ENCODE results near the gene ZNF76. TPM values are rescaled to one million over a fixed set of nuclear protein-coding genes. Genes with fewer than 3 reads are reported as not detected.

The ZNF76 gene
- total and polyA plus RNA-seq, 10 of the 15 experiments (the other 5 are each of a cell fraction or from before 2014, with no cell fraction given), result 2.8 to 41.0 (median 24.8) TPM

GRCh38 chr6:35260591-35261570 is 1.3 kb downstream of the ZNF76 start:
- Histone ChIP-seq H3K4me1 (ENCODE audit: control insufficient read depth, insufficient read depth, low read length) (peaks cover 6% of the 10 kb centered on the region), H3K9ac (ENCODE audit: control insufficient read depth, insufficient read depth, low read length) (peak overlapping the region; percentile 84), H4K20me1 (ENCODE audit: control insufficient read depth, insufficient read depth) (no peaks in the 10 kb centered on the region), H3K36me3 (ENCODE audit: control insufficient read depth in 2 of 2, insufficient read depth in 2 of 2, low read length in 1 of 2) (no peaks in the 10 kb centered on the region), H3K9me3 (replicated peaks; ENCODE audit: control insufficient read depth, insufficient read depth, low read length) (no peaks in the 10 kb centered on the region), H3K79me2 (ENCODE audit: control insufficient read depth, insufficient read depth, low read length) (peaks cover 26% of the 10 kb centered on the region), H3K27me3 (replicated peaks in 1 of 2; ENCODE audit: control insufficient read depth in 2 of 2, insufficient read depth in 2 of 2, low read length in 1 of 2) (no peaks in the 10 kb centered on the region), H3K4me2 (ENCODE audit: control insufficient read depth, insufficient read depth) (peak overlapping the region; percentile 94), H3K27ac (ENCODE audit: control insufficient read depth, insufficient read depth) (peak overlapping the region; percentile 85), H3K4me3 (peak overlapping the region; percentile 70), H2AFZ (ENCODE audit: control insufficient read depth, low read depth, low read length) (no peak overlapping the region)
- FAIRE-seq, result no peak
- ATAC-seq, result no peak
- ChIA-PET SMC1A (ENCODE audit: uncharacterized antibody, unreplicated experiment) (interaction anchor here (0.9 to 1.6 kb wide), 5 partner anchors 12 to 475 kb away, joined by 3 to 4 read pairs (median 3); no protein-coding TSS in a partner anchor), RAD21 (ENCODE audit: unreplicated experiment) (interaction anchor here (1.0 kb wide), 1 partner anchor 41 kb away, joined by 3 read pairs; no protein-coding TSS in a partner anchor), POLR2A (interaction anchor here (1.6 kb wide), 1 partner anchor 43 kb away, joined by 5 read pairs; no protein-coding TSS in a partner anchor), CTCF (interaction anchor here (0.6 to 0.8 kb wide), 3 partner anchors 37 to 1192 kb away, joined by 3 to 4 read pairs (median 3); no protein-coding TSS in a partner anchor)
- TF ChIP-seq SP1 (IDR thresholded peaks at IDR 0.05; ENCODE audit: low read depth, low read length) (no peak), NR2C2 (IDR thresholded peaks at IDR 0.05; ENCODE audit: borderline replicate concordance, control insufficient read depth, insufficient read length, low read depth) (no peak), NKRF (conservative IDR thresholded peaks at IDR 0.05) (no peak), CBX3 (IDR thresholded peaks at IDR 0.05; ENCODE audit: borderline replicate concordance, low read depth) (no peak), PKNOX1 (IDR thresholded peaks at IDR 0.05) (no peak), POLR2AphosphoS2 (IDR thresholded peaks at IDR 0.05; ENCODE audit: low read depth, low read length) (no peak), NR2C1 (IDR thresholded peaks at IDR 0.05) (no peak), RFX5 (IDR thresholded peaks at IDR 0.05; ENCODE audit: low read depth, low read length) (no peak), POLR2A (IDR thresholded peaks at IDR 0.05; ENCODE audit: low read depth, low read length) (no peak), SMAD1 (IDR thresholded peaks at IDR 0.05; ENCODE audit: low read depth, partially characterized antibody) (no peak)
- intact Hi-C loops (cut with micrococcal nuclease; ENCODE audit: unreplicated experiment), result no loop called here
- DNase-seq (ENCODE audit: low read depth, low spot score), result no peak
- BruUV-seq (replicated peaks), result TSS peak; percentile 62
- in situ Hi-C loops (cut with MboI), result no loop called here
- WGBS (ENCODE audit: insufficient coverage, insufficient replicate concordance, low lambda C conversion rate, missing lambda C conversion rate), result 66% methylated on average over 6 of the region's 6 CpGs

Measured in GM12878 (cell line).